Lung microvascular endothelial cell (primary cell): ENCODE measurements around the gene UTP25. TPM values are rescaled to one million over a fixed set of nuclear protein-coding genes. Genes with fewer than 3 reads are reported as not detected.
"Not testable (repeated sequence)": the region's sequence is repeated elsewhere in the genome, so short reads cannot be mapped to it uniquely, and the experiment has no call there.

Experiments used
- DNase-seq, 2 donors: peaks; one replicate each; pipeline versions ENCODE4 v3.0.0 to v3.0.0-alpha.2; 2010; ENCODE audit warnings: low read depth in 2 of 2
- total RNA-seq: library from RNA; depleted of rRNA; stranded (reverse); fragments of >200 nt; gene quantifications from 2 replicates; pipeline ENCODE4 v1.2.1, GENCODE V29; 2014

Gene UTP25
- total RNA-seq, 1 donor from 2014 or later = 5.4 TPM

DNA sequence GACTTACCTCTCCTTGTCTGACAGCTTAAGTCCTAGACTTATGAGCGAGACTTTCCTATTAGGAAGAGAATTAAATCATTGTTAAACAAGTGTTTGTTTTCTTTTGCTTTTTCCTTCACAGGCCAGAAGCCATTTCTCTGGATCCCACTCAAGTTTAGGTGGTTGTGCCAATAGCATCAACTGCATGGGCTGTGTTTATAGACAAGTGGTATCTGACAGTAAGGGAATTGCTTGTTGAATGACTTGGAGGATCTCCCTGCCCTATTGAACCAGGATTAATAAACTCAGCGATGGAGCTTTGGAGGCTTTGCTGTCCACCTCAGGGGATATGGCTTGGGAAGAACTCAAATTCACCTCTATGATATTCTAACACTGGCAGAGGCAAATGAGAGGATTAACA is 43.7 kb downstream of the UTP25 start:
- no peak for DNase-seq

- peak in 1 of 2 donors; percentile 86 for DNase-seq
These were observed 45.5 kb downstream of the UTP25 start for GRCh38 chr1:209873067-209873799.

GRCh38 chr1:209875515-209875914 is 47.7 kb downstream of the UTP25 start:
- DNase-seq = peak in 1 of 2 donors; percentile 76

GRCh38 chr1:209876078-209876800 is 48.5 kb downstream of the UTP25 start:
- no peak for DNase-seq

DNA sequence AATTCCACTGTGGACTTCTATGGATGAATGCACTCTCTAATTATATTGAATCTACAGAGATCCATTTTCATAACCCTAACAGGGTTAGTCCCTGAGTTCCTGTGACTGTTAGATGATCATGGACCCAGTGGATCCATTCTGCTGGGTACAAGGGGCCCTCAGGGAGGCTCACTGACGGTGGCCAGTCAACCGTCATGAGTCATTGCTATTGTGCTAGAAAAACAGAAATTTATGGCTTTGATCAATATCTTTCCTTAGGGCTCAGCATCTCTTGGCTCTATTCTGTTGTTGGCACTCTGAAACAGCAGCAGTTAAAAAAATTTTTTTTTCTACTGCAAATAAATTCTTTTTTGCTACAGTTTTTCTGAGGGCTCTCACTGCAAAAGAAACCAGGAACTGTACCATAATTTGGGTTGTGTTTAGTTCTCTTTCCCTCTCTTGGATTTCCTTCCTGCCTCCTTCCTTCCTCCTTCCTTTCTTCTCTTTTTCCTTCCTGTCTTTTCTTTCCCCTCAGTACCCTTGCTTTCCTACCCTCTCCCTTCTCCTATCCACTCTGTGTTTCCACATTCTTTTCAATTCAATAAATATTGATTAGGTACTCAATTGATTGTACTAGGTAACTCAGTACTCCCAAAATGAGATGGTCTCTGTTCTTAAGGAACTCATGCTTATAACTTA is 49.5 kb downstream of the UTP25 start:
- DNase-seq = peak in 1 of 2 donors; percentile 34

DNA sequence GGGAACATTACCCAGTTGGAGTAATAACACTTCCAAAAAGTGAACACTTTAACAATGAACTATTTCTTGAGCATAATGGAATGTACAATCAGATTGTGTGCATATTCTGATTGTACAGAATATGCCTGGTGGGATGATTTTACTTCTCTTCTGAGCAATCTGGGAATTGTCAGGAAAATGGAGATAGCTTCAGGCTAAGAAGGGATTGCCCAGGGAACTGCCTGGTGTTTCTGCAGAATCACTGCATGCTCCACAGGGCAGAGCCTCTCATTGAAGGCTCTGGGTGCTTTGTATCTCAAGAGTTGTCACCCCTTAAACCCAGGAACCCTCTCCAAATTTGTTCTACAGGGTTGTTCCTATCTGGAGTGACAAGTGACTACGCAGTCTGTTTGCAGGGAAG is 51.2 kb downstream of the UTP25 start:
- no peak for DNase-seq

GRCh38 chr1:209879539-209879938 is 51.8 kb downstream of the UTP25 start:
- peak; percentile 14 to 93 for DNase-seq

GRCh38 chr1:209880031-209880430 is 52.3 kb downstream of the UTP25 start:
- DNase-seq = peak in 1 of 2 donors; percentile 36

DNA sequence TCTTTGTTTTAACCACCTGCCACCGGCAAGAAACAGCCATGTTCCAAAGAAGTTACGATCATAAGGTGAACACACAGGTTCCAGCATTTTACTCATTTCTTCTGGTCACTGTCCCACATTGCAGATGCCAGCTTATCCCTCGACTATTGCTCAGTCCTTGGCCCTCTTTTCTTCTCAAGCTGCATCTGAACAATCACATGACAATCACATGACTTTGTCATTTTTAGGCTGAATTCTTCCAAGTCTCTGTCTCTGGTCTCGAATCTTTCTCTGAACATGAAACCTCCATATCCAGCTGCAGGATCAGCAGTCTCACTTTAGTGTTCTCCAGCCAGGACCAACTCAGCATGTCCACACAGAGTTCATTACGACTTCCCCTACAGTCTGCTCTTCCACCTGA is 53.8 kb downstream of the UTP25 start:
- no peak for DNase-seq

DNA sequence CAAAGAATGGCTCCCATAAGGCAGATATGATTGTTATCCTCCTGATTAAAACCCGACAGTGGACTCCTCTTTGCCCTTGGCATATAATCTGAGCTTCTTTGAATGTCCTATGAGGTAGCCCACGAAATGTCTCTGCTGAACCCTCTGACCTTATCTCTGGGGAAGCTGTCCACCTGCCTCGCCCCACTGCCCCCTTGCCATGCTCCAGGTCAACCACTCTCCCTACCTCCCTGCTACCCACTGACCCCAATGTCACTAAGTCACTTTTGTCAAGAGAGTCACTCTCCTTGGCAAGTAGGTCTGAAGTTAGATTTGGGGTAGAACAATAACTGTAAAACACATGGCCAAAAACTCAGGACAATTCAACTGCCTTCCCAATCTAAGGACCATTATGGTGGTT is 54.5 kb downstream of the UTP25 start:
- DNase-seq = no peak

DNA sequence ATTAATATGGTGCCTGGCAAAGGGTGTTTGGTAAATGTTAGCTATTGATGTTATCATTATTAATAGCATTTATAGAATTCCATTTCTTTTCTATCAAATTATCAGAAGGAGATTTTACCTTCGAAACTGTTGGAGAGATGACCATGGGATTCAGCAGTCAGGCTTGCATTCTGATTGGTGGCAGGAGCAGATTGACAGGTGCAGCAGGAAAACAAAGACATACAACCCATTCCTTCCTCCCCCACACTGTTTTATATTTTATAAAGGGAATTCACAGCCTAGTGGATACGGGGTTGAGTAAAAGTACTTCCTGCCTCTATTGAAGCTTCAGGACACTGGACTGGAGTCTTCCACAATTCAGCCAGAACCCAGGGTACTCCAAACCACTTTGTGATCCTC is 55.2 kb downstream of the UTP25 start:
- DNase-seq = no peak

DNA sequence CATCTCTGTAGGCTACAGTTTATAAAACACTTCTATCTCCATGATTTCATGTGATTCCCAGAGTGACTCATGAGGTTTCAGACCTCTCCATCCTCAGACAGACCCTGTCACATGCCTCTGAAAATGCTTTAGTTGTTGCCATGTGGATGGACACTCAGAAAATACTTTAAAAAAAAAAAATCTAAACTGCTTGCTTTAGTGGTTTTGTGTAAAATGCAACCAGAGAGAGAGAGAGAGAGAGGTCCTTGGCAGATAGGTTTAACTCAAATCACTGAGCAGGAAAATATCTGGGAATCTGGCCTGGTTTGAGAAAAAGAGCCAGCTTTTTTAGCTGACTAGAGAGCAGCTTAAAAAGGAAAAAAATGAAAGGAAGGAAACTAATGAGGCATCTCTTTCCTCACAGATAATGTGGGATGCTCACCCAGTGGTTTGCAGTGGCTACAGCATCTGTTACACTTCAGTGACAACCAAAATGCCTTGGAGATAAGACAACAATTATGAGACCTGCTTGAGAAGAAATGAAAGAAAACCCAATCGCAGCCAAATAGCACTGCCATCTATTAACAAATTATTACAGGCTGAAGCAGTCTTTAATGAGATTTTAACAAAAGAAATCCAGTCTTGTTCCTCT is 55.7 kb downstream of the UTP25 start:
- DNase-seq = peak in 1 of 2 donors; percentile 90

GRCh38 chr1:209884249-209884648 is 56.5 kb downstream of the UTP25 start:
- DNase-seq = peak in 1 of 2 donors; percentile 77

GRCh38 chr1:209884665-209885117 is 56.9 kb downstream of the UTP25 start:
- DNase-seq = peak in 1 of 2 donors; percentile 100

DNA sequence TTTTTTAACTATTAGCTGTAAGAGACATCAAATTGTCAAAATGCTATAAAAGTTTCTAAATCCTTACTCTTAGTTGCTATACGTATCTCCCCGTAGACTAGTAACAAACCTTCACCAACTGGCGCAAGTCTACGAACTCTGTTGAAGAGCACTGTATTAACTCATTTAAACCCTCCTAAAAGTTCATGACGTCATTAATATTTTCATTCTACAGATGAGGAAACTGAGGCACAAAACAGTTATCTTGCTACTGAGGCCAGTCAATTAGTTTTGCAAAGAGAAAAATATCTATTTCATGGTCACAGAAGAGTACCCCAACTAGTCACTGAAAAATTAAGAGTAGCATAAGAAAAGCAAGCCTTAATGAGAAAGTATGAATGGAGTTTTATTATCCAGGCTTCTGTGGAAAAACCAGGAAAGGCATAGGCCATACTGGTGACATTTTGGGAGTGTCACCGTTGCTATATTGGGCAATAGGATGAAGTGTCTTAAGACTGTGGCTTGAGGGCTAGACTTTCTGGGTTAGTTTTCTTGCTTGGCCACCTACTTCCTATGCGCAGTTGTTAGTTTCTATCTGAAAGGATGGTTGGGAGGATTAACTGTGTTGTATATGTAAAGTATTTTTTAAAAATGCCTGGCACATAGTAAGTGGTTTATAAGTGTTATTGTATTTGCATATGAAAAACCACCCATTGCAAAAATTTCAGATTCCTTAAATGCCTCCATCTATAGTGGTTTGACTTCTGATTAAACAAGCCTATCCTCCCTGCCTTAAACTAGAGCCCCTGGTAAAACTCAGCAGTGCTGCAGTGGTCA is 57.8 kb downstream of the UTP25 start:
- no peak for DNase-seq

DNA sequence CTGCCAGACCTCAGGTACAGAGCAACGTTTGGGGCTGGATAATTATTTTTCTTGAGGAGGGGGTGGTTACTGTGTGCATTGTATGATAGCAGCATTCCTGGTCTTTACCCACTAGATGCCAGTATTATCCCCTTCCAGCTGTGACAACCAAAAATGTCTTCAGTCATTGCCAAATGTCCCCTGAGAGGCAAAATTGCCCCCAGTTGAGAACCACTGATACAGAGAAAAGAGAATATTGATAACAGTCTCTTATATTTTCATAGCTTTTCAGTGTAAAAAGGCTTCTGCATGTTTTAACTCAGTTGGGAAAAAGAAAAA is 58.4 kb downstream of the UTP25 start:
- DNase-seq = peak in 1 of 2 donors; percentile 57

DNA sequence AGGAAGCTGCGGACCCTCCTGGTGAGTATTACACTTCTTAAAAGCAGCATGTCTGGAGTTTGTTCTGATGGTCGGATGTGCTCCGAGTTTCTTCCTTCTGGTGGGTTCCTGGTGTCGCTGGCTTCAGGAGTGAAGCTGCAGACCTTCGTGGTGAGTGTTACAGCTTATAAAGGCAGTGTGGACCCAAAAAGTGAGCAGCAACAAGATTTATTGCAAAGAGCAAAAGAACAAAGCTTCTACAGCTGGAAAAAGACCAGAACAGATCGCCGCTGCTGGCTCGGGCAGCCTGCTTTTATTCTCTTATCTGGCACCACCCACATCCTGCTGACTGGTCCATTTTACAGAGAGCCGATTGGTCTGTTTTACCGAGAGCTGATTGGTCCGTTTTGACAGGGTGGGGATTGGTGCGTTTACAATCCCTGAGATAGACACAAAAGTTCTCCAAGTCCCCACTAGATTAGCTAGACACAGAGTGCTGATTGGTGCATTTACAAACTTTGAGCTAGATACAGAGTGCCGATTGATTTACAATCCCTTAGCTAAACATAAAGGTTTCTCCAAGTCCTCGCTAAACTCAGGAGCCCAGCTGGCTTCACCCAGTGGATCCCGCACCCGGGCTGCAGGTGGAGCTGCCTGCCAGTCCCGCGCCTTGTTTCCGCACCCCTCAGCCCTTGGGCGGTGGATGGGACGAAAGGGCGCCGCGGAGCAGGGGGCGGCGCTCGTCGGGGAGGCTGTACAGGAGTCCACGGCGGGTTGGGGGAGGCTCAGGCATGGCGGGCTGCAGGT is 60.7 kb downstream of the UTP25 start:
- not testable (repeated sequence) for DNase-seq

DNA sequence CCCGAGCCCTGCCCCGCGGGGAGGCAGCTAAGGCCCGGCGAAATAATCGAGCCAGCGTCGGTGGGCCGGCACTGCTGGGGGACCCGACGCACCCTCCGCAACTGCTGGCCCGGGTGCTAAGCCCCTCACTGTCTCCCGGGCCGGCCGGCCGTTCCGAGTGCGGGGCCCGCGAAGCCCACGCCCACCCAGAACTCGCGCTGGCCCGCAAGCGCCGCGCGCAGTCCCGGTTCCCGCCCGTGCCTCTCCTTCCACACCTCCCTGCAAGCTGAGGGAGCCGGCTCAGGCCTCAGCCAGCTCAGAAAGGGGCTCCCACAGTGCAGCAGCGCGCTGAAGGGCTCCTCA is 61.3 kb downstream of the UTP25 start:
- DNase-seq = no peak

GRCh38 chr1:209890641-209891330 is 63.0 kb downstream of the UTP25 start:
- peak in 1 of 2 donors; percentile 62 for DNase-seq

- DNase-seq = no peak
These were observed 66.0 kb downstream of the UTP25 start for GRCh38 chr1:209893751-209894150.
